NT2/D1 (cell line): ENCODE data around the gene TATDN3.

ENCODE experiments used
- SUZ12 ChIP-seq: IDR thresholded peaks from 2 replicates; pipeline ENCODE4 v1.6.1; 2011; ENCODE audit not compliant: insufficient read length, insufficient read depth; ENCODE audit errors: extremely low read depth
- YY1 ChIP-seq: IDR thresholded peaks from 2 replicates; pipeline ENCODE4 v1.6.1; 2011; ENCODE audit not compliant: insufficient read length, insufficient read depth
- ZNF274 ChIP-seq: IDR thresholded peaks from 2 replicates; pipeline ENCODE4 v1.6.1; 2011; ENCODE audit warnings: mild to moderate bottlenecking, low read depth, low read length

DNA sequence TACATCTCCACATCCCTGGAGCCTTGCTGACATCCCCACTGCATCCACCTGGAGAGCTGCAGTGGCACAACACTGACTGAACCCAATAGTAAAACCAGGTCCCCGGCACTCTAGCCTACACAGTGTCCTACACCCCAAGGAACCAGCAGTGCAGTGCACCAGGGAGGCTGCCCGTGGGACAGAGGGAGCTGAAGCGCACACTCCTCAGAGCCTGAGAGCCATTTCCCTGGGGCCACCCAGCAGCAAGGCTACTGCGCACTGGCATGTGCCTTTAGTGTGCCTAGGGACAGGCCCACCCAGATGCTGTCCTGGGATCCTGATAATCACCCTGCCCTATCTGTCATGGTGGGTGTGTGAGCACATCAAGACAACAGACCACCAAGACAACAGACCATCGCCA lies 32.0 kb upstream of the TATDN3 start:
- TF ChIP-seq ZNF274, result no peak
- TF ChIP-seq SUZ12, result no peak
- TF ChIP-seq YY1, result no peak
